Measurements from ENCODE around the gene DDX20.
A peak's percentile ranks its signal among the peaks of the same experiment; 100 is the strongest.

Gene DDX20

DNA sequence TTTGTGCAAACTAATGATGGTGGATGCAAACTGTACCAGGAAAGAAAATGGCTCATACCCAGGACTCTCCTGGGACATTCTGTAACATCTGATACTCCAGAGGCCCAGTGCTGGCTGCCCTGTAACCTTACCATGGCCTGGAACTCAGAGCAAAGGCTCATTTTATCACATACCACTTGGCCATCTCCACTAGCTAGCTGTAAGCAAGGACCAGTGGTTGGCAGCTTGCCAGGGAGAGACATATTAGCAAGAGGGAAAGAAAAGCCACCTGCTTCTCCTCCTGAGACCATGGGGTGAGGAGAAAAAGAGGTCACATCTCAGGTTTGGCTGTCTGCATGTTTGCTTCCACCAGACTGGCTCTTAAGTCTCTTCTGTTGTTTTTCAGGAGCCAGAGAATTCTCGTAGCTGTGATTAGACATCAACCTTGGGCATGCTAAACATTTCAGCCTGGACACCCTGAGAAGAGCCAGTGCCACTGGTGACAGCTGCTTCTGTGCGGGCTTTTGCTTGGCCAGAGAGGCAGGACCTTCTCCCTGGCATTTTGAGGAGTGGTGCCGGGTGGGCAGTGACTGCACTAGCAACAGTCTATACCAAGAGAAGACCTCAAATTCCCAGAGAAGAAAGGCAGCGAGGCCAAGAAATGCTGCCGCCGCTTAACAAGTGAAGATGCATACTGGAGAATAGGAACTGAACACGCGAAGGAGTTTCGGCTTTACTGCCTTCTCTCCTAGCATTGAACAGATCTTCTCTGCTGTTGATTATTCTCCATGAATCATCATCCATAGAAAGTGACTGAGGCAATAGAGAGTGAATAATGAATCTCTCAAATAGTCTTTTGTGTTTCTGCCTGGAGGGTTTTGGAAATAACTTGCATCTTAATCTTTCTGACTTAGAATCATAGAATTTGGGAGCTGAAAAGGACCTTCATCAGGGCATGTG, 9.8 kb upstream of the DDX20 start:
- no peak for TF ChIP-seq ZFX (IDR thresholded peaks at IDR 0.05; ENCODE audit: borderline replicate concordance)
- TF ChIP-seq, protein P1, sequence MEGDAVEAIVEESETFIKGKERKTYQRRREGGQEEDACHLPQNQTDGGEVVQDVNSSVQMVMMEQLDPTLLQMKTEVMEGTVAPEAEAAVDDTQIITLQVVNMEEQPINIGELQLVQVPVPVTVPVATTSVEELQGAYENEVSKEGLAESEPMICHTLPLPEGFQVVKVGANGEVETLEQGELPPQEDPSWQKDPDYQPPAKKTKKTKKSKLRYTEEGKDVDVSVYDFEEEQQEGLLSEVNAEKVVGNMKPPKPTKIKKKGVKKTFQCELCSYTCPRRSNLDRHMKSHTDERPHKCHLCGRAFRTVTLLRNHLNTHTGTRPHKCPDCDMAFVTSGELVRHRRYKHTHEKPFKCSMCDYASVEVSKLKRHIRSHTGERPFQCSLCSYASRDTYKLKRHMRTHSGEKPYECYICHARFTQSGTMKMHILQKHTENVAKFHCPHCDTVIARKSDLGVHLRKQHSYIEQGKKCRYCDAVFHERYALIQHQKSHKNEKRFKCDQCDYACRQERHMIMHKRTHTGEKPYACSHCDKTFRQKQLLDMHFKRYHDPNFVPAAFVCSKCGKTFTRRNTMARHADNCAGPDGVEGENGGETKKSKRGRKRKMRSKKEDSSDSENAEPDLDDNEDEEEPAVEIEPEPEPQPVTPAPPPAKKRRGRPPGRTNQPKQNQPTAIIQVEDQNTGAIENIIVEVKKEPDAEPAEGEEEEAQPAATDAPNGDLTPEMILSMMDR (IDR thresholded peaks at IDR 0.05): no peak
- no peak overlapping the region for H3K27ac ChIP-seq

- H3K27ac ChIP-seq: no peak overlapping the region
- TF ChIP-seq, protein P1 (IDR thresholded peaks at IDR 0.05): no peak
- TF ChIP-seq ZFX (IDR thresholded peaks at IDR 0.05; ENCODE audit: borderline replicate concordance): no peak
These were observed 9.1 kb upstream of the DDX20 start for GRCh38 chr1:111746614-111746999.

DNA sequence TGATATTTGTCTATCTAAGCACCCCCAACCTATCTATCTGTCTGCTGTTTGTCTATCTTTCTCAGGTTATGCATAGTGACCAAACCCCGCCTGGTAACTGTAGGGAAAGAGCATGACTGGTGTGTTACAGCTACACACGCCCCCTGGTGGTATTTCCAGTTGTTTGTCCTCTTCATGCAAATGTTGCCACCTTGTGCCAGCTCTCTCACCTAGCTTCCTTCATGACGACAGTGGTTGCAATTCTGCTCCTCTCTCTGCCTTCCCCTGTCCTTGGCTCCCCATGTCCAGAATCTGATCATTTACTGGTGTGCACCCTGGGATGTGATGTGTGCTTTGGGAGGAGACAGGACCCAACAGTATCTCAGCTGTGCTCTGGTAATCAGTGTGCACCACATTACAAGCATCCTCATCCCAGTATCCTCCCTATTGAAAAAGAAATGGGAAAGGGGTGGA, 8.4 kb upstream of the DDX20 start:
- H3K27ac ChIP-seq: no peak overlapping the region
- no peak for TF ChIP-seq ZFX (IDR thresholded peaks at IDR 0.05; ENCODE audit: borderline replicate concordance)
- TF ChIP-seq, protein P1 (IDR thresholded peaks at IDR 0.05): peak; percentile 77

GRCh38 chr1:111747947-111748346, 7.8 kb upstream of the DDX20 start:
- TF ChIP-seq, protein P1 (IDR thresholded peaks at IDR 0.05): no peak
- TF ChIP-seq ZFX (IDR thresholded peaks at IDR 0.05; ENCODE audit: borderline replicate concordance): no peak
- H3K27ac ChIP-seq: no peak overlapping the region

DNA sequence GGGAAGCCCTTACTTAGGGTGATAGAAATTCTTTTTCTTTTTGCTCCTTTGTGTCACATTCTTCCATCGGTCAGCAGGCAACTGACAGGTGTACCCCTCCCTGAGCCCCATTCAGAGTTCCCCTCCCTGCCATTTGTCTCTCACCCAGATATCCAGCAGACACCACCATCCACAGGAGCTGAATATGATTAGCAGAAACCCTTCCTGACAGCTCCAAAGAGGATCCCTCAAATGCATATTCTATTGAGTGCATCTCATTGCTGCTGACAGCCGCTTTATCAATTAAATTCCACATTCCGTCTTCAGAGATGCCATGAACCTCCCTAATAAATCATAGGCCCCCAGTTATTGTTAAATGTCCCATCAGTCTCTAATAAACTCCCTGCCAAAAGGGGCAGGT, 6.1 kb upstream of the DDX20 start:
- TF ChIP-seq, protein P1 (IDR thresholded peaks at IDR 0.05): no peak
- TF ChIP-seq ZFX (IDR thresholded peaks at IDR 0.05; ENCODE audit: borderline replicate concordance): no peak
- no peak overlapping the region for H3K27ac ChIP-seq

DNA sequence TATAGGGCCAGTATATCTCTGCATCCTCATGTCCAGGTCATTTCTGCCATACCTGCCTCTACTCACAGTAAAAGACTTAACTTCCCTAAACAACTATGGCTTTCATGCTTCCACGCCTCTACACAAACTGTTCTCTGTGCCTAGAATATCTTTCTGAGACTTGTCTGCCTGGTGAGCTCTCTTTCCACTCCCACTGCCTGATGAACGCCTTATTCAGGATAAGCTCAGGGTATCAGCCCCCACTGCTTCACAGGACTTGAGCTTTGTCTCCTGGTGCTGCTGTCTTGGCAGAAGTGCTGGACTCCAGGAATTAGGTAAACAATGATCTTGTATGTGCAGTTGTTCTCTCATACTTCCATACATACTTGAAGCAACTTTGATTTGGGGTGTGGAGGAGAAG, 4.8 kb upstream of the DDX20 start:
- no peak overlapping the region for H3K27ac ChIP-seq
- no peak for TF ChIP-seq ZFX (IDR thresholded peaks at IDR 0.05; ENCODE audit: borderline replicate concordance)
- TF ChIP-seq, protein P1 (IDR thresholded peaks at IDR 0.05): no peak

- TF ChIP-seq ZFX (IDR thresholded peaks at IDR 0.05; ENCODE audit: borderline replicate concordance): no peak
- H3K27ac ChIP-seq: no peak overlapping the region
These were observed 3.7 kb upstream of the DDX20 start for GRCh38 chr1:111751906-111752575.

Measured in 22Rv1 (cell line).